Trophoblast cell (in vitro differentiated cells and primary cell): Measurements from ENCODE around the gene PCBP4.
A peak's percentile ranks its signal among the peaks of the same experiment; 100 is the strongest.

Source experiments
- DNase-seq, 2 donors: peaks; one replicate each; pipeline ENCODE4 v3.0.0-alpha.2; 2016
- H2AFZ ChIP-seq: 2 replicates; pipeline ENCODE4 v1.6.1; 2013; ENCODE audit warnings: low read length, moderate library complexity, mild to moderate bottlenecking; ENCODE audit not compliant: insufficient read depth, poor library complexity
- H2AK5ac ChIP-seq: 2 replicates; pipeline ENCODE4 v1.6.1; 2013; ENCODE audit warnings: mild to moderate bottlenecking, low read length
- H2BK120ac ChIP-seq: 2 replicates; pipeline ENCODE4 v1.6.1; 2013; ENCODE audit warnings: low read length, mild to moderate bottlenecking, moderate library complexity; ENCODE audit not compliant: insufficient read depth, poor library complexity
- H2BK12ac ChIP-seq: 2 replicates; pipeline ENCODE4 v1.6.1; 2013; ENCODE audit warnings: mild to moderate bottlenecking, low read length, moderate library complexity
- H2BK5ac ChIP-seq: 2 replicates; pipeline ENCODE4 v1.6.1; 2013; ENCODE audit warnings: low read length, low read depth, moderate library complexity, mild to moderate bottlenecking; ENCODE audit not compliant: poor library complexity
- H3K14ac ChIP-seq: 2 replicates; pipeline ENCODE4 v1.6.1; 2013; ENCODE audit warnings: mild to moderate bottlenecking, low read length
- H3K18ac ChIP-seq: 2 replicates; pipeline ENCODE4 v1.6.1; 2013; ENCODE audit warnings: mild to moderate bottlenecking, low read length
- H3K23ac ChIP-seq: 2 replicates; pipeline ENCODE4 v1.6.1; 2013; ENCODE audit warnings: low read length
- H3K27ac ChIP-seq: 2 replicates; pipeline ENCODE4 v1.5.1; 2013; ENCODE audit warnings: low read depth, mild to moderate bottlenecking, inconsistent platforms, low read length, moderate library complexity
- H3K27me3 ChIP-seq: 2 replicates; pipeline ENCODE4 v1.6.1; 2013; ENCODE audit warnings: inconsistent platforms, mild to moderate bottlenecking, low read length, moderate library complexity; ENCODE audit not compliant: insufficient read depth
- H3K36me3 ChIP-seq, 2 experiments: 1 replicate in 1 of 2; 2 replicates in 1 of 2; pipeline ENCODE4 v1.6.1; 2013; ENCODE audit warnings: low read length in 2 of 2, mild to moderate bottlenecking in 2 of 2, moderate library complexity in 1 of 2; ENCODE audit not compliant: insufficient read depth in 2 of 2, control insufficient read depth in 1 of 2
- H3K4ac ChIP-seq: 2 replicates; pipeline ENCODE4 v1.6.1; 2013; ENCODE audit warnings: low read depth, mild to moderate bottlenecking, low read length, moderate library complexity
- H3K4me1 ChIP-seq, 2 experiments: 1 replicate in 1 of 2; 2 replicates in 1 of 2; pipeline ENCODE4 v1.6.1; 2013; ENCODE audit warnings: low read length in 2 of 2, mild to moderate bottlenecking in 2 of 2, moderate library complexity in 1 of 2; ENCODE audit not compliant: insufficient read depth in 2 of 2, control insufficient read depth in 1 of 2
- H3K4me2 ChIP-seq: 2 replicates; pipeline ENCODE4 v1.6.1; 2013; ENCODE audit warnings: inconsistent platforms, mild to moderate bottlenecking, low read length, moderate library complexity
- H3K4me3 ChIP-seq: 2 replicates; pipeline ENCODE4 v1.5.1; 2013; ENCODE audit warnings: mild to moderate bottlenecking, low read depth, low read length, inconsistent platforms
- H3K79me1 ChIP-seq: one replicate; pipeline ENCODE4 v1.6.1; 2013; ENCODE audit warnings: low read length
- H3K79me2 ChIP-seq: 2 replicates; pipeline ENCODE4 v1.6.1; 2013; ENCODE audit warnings: low read length, mild to moderate bottlenecking; ENCODE audit not compliant: control insufficient read depth, insufficient read depth, poor library complexity
- H3K9ac ChIP-seq: 2 replicates; pipeline ENCODE4 v1.6.1; 2013; ENCODE audit warnings: mild to moderate bottlenecking, low read length
- H3K9me3 ChIP-seq: 2 replicates; pipeline ENCODE4 v1.6.1; 2013; ENCODE audit warnings: low read depth, mild to moderate bottlenecking, control low read depth, inconsistent platforms, low read length; ENCODE audit not compliant: insufficient read depth
- H4K12ac ChIP-seq: 2 replicates; pipeline ENCODE4 v1.6.1; 2013; ENCODE audit warnings: low read depth, mild to moderate bottlenecking, low read length, moderate library complexity
- H4K8ac ChIP-seq: 2 replicates; pipeline ENCODE4 v1.6.1; 2013; ENCODE audit warnings: low read depth, mild to moderate bottlenecking, low read length, moderate library complexity
- H4K91ac ChIP-seq: one replicate; pipeline ENCODE4 v1.6.1; 2013; ENCODE audit warnings: low read depth, mild to moderate bottlenecking, low read length, moderate library complexity
- WGBS: extraction: QIAGEN DNeasy Blood & Tissue Kit; methylation state at CpG from one replicate; pipeline ENCODE4 v1.1.7; 2013; ENCODE audit warnings: missing lambda C conversion rate; ENCODE audit not compliant: insufficient read length, insufficient coverage; ENCODE audit errors: extremely low coverage; 5-methylcytosine and 5-hydroxymethylcytosine counted together

The PCBP4 gene

DNA sequence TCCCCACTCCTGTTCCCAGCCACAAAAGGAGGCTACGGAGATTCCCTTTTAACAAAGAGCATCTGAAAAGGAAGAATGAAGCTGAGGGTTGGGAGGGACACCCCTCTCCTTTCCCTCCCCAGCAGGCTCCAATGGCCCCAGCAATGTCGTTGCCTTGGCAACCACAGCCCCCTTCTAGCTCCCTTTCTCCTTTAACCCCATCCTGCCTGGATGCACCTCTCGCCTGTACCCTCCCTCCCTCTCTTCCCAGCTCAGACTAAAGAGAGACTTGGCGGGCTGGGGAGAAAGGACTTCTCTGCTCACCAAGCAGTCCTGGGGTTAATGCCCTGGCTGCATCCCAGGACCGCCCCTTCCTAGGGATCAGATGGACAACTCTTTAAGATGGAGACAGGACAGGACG is 35.5 kb upstream of the PCBP4 start:
- H4K8ac ChIP-seq, result no peak overlapping the region
- no peak overlapping the region for H2AK5ac ChIP-seq
- H3K9ac ChIP-seq, result no peak overlapping the region
- H3K23ac ChIP-seq, result no peak overlapping the region
- H2BK5ac ChIP-seq, result no peak overlapping the region
- no peak overlapping the region for H3K18ac ChIP-seq
- H3K79me2 ChIP-seq, result no peaks in the 10 kb centered on the region
- no peak overlapping the region for H3K4ac ChIP-seq
- no peaks in the 10 kb centered on the region for H3K9me3 ChIP-seq
- H2BK120ac ChIP-seq, result no peak overlapping the region
- no peak for DNase-seq
- no peaks in the 10 kb centered on the region for H3K79me1 ChIP-seq
- no peak overlapping the region for H3K27ac ChIP-seq
- no peak overlapping the region for H4K91ac ChIP-seq
- WGBS, result no CpG with 5 or more reads among the region's 6 CpGs
- peaks cover 10% of the 10 kb centered on the region in 2 experiments for H3K4me1 ChIP-seq
- H3K36me3 ChIP-seq, result no peaks in the 10 kb centered on the region
- H2BK12ac ChIP-seq, result no peak overlapping the region
- no peak overlapping the region for H3K4me3 ChIP-seq
- H3K27me3 ChIP-seq, result no peaks in the 10 kb centered on the region
- H4K12ac ChIP-seq, result no peak overlapping the region
- H2AFZ ChIP-seq, result no peak overlapping the region
- H3K4me2 ChIP-seq, result no peak overlapping the region
- no peak overlapping the region for H3K14ac ChIP-seq

DNA sequence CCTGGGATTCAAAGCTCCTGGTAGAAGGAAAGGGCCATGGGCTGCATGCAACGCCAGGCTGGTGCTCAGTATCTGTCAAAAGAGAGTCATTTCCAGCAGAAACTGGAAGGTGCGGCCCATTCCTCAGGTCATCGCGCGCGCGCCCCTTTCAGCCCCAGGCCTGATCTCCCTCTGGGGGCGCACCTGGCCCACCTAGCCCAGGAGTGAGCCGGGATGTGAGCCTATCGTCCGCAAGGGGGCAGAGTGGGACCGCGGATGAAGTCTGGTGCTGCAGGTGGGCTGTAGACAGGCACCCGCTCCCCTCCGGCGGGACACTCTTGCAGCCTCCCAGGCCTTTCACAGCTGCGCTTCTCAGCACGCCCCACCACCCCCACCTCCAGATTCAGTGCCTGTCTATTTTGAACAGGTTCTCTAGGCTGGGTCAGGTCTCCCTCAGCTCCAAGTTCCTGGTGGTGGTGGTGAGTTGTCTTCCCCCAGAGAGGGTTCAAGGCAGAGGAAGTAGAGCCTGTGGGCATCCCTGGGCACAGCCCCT is 34.3 kb upstream of the PCBP4 start:
- no peak overlapping the region for H3K23ac ChIP-seq
- no peak overlapping the region for H3K14ac ChIP-seq
- H3K9me3 ChIP-seq, result no peaks in the 10 kb centered on the region
- H3K4me1 ChIP-seq, result peaks cover 10% of the 10 kb centered on the region in 2 experiments
- no peak overlapping the region for H2BK5ac ChIP-seq
- no peak overlapping the region for H2AK5ac ChIP-seq
- no peak overlapping the region for H2BK12ac ChIP-seq
- H3K4ac ChIP-seq, result no peak overlapping the region
- no peak overlapping the region for H4K12ac ChIP-seq
- no CpG with 5 or more reads among the region's 18 CpGs for WGBS
- no peak overlapping the region for H2BK120ac ChIP-seq
- H4K91ac ChIP-seq, result no peak overlapping the region
- H3K27me3 ChIP-seq, result no peaks in the 10 kb centered on the region
- no peak overlapping the region for H2AFZ ChIP-seq
- no peak overlapping the region for H3K27ac ChIP-seq
- H3K9ac ChIP-seq, result no peak overlapping the region
- no peak overlapping the region for H3K4me3 ChIP-seq
- no peaks in the 10 kb centered on the region for H3K79me1 ChIP-seq
- H4K8ac ChIP-seq, result no peak overlapping the region
- H3K4me2 ChIP-seq, result no peak overlapping the region
- peak; percentile 50 to 82 for DNase-seq
- no peaks in the 10 kb centered on the region for H3K79me2 ChIP-seq
- H3K18ac ChIP-seq, result no peak overlapping the region
- no peaks in the 10 kb centered on the region for H3K36me3 ChIP-seq

DNA sequence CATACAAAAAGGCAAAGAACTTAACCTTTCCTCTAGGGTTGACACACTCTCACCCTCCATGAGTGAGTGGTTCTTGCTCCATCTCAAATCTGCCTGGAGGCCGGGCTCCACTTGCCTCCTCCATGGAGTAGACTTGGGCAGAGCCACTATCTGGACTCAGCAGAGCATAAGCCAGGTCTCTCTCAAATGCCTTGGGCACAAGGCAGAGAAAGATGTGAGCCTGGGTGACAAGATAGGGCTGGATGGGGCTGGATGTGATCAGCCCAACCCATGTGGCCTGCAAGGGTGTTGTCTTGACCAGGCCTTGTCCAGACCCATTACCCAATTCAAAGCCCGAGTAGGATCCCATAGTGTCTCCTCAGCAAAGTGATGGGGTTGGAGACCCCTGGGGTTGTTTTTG is 32.6 kb upstream of the PCBP4 start:
- Histone ChIP-seq H3K79me1 (peaks cover 8% of the 10 kb centered on the region), H2AK5ac (no peak overlapping the region), H3K27ac (no peak overlapping the region), H2BK12ac (no peak overlapping the region), H3K4me2 (no peak overlapping the region), H3K4me1 (peaks cover 2 to 3% of the 10 kb centered on the region in 2 experiments), H2AFZ (no peak overlapping the region), H3K23ac (no peak overlapping the region), H3K4ac (no peak overlapping the region), H3K79me2 (peaks cover 7% of the 10 kb centered on the region), H4K91ac (no peak overlapping the region), H3K4me3 (peak overlapping the region; percentile 11), H3K14ac (no peak overlapping the region), H3K9ac (no peak overlapping the region), H2BK120ac (no peak overlapping the region), H2BK5ac (no peak overlapping the region), H3K18ac (no peak overlapping the region), H4K8ac (no peak overlapping the region), H4K12ac (no peak overlapping the region), H3K36me3 (no peaks in the 10 kb centered on the region), H3K27me3 (no peaks in the 10 kb centered on the region), H3K9me3 (no peaks in the 10 kb centered on the region)
- DNase-seq, result no peak
- WGBS, result no CpG with 5 or more reads among the region's 2 CpGs

DNA sequence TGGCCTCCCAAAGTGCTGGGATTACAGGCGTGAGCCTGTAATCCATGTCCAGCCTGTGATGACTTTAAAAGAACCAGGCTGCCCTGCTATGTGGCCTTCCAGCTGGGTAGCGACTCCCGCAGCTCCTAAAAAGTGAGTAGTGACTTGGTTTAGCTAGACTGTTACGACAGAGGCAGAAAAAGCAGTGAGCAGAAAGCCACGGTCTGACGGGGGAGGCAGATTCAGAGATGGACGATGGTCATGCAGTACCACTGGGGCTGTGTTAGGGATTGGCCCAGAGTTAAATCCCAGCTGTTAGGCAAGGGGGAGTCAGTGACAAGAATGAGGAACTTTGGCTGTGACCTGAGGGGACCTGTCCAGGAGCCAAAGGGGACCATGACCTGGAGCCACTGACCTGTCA is 31.5 kb upstream of the PCBP4 start:
- Histone ChIP-seq H3K36me3 (peaks cover 10% of the 10 kb centered on the region in 2 experiments), H2BK12ac (no peak overlapping the region), H2BK5ac (no peak overlapping the region), H3K4me2 (no peak overlapping the region), H3K27me3 (no peaks in the 10 kb centered on the region), H3K79me1 (peaks cover 8% of the 10 kb centered on the region), H2BK120ac (no peak overlapping the region), H4K12ac (no peak overlapping the region), H3K23ac (no peak overlapping the region), H3K4me1 (peaks cover 9 to 11% of the 10 kb centered on the region in 2 experiments), H4K91ac (no peak overlapping the region), H3K14ac (no peak overlapping the region), H3K27ac (no peak overlapping the region), H3K4ac (no peak overlapping the region), H3K79me2 (peaks cover 11% of the 10 kb centered on the region), H3K18ac (no peak overlapping the region), H2AK5ac (peak overlapping the region; percentile 60), H2AFZ (no peak overlapping the region), H4K8ac (no peak overlapping the region), H3K9ac (no peak overlapping the region), H3K4me3 (no peak overlapping the region), H3K9me3 (no peaks in the 10 kb centered on the region)
- DNase-seq, result no peak
- no CpG with 5 or more reads among the region's 7 CpGs for WGBS
